GM12891 (cell line): ENCODE measurements around the gene SLC46A1.

ENCODE experiments used
- DNase-seq: peaks from one replicate; pipeline ENCODE4 v3.0.0; 2011; ENCODE audit warnings: low spot score; ENCODE audit not compliant: insufficient read length
- FAIRE-seq: peaks from 2 replicates; lab custom pipeline; 2011; peaks lifted over from hg19 to GRCh38; lab: Jason Lieb, UNC
- PAX5 ChIP-seq: IDR thresholded peaks from 2 replicates; pipeline ENCODE4 v1.6.1; 2011; ENCODE audit warnings: low read length, moderate library complexity, mild to moderate bottlenecking; ENCODE audit not compliant: insufficient read depth, severe bottlenecking
- POLR2A ChIP-seq: IDR thresholded peaks from 2 replicates; pipeline ENCODE4 v1.6.1; 2011; ENCODE audit warnings: low read depth, low read length, control low read depth
- POLR2AphosphoS5 ChIP-seq: IDR thresholded peaks from 2 replicates; pipeline ENCODE4 v1.6.1; 2011; ENCODE audit warnings: low read depth, low read length, control low read depth
- POU2F2 ChIP-seq: IDR thresholded peaks from 2 replicates; pipeline ENCODE4 v1.6.1; 2011; ENCODE audit warnings: low read depth, mild to moderate bottlenecking, control low read depth, low read length, moderate library complexity
- SPI1 ChIP-seq: IDR thresholded peaks from 2 replicates; pipeline ENCODE4 v1.6.1; 2011; ENCODE audit warnings: low read depth, low read length, control low read depth
- TAF1 ChIP-seq: IDR thresholded peaks from 2 replicates; pipeline ENCODE4 v1.6.1; 2011; ENCODE audit warnings: low read depth, low read length, control low read depth

The SLC46A1 gene

GRCh38 chr17:28395968-28396367 is 10.0 kb downstream of the SLC46A1 start:
- FAIRE-seq (no peak), DNase-seq (no peak)
- TF ChIP-seq POU2F2, result no peak
- no peak for TF ChIP-seq PAX5
- no peak for TF ChIP-seq SPI1
- no peak for TF ChIP-seq POLR2AphosphoS5
- no peak for TF ChIP-seq TAF1
- no peak for TF ChIP-seq POLR2A

GRCh38 chr17:28395426-28395825 is 10.6 kb downstream of the SLC46A1 start:
- no peak for FAIRE-seq

GRCh38 chr17:28394337-28395116 is 11.5 kb downstream of the SLC46A1 start:
- no peak for FAIRE-seq
- DNase-seq, result no peak
- no peak for TF ChIP-seq TAF1
- TF ChIP-seq POLR2A, result no peak
- no peak for TF ChIP-seq POLR2AphosphoS5
- no peak for TF ChIP-seq POU2F2
- no peak for TF ChIP-seq PAX5
- no peak for TF ChIP-seq SPI1

More at GRCh38 chr17:28395426-28395825, 10.6 kb downstream of the SLC46A1 start:
- no peak for TF ChIP-seq POLR2A
- DNase-seq, result no peak

GRCh38 chr17:28392491-28392890 is 13.5 kb downstream of the SLC46A1 start:
- DNase-seq (no peak), FAIRE-seq (no peak)
- TF ChIP-seq POLR2AphosphoS5 (no peak), POU2F2 (no peak), PAX5 (no peak), POLR2A (no peak), SPI1 (no peak), TAF1 (no peak)

- FAIRE-seq, result no peak
- DNase-seq, result no peak
- no peak for TF ChIP-seq POLR2AphosphoS5
- TF ChIP-seq PAX5, result no peak
- no peak for TF ChIP-seq POLR2A
- no peak for TF ChIP-seq POU2F2
- no peak for TF ChIP-seq SPI1
- TF ChIP-seq TAF1, result no peak
Measured at GRCh38 chr17:28391401-28391800, 14.6 kb downstream of the SLC46A1 start.

- TF ChIP-seq SPI1 (no peak), POLR2A (no peak), PAX5 (no peak), POLR2AphosphoS5 (no peak), TAF1 (no peak), POU2F2 (no peak)
- FAIRE-seq, result no peak
- DNase-seq, result no peak
Measured at GRCh38 chr17:28390984-28391383, 15.0 kb downstream of the SLC46A1 start.

GRCh38 chr17:28390563-28390962 is 15.4 kb downstream of the SLC46A1 start:
- no peak for DNase-seq
- no peak for TF ChIP-seq SPI1
- TF ChIP-seq TAF1, result no peak
- no peak for TF ChIP-seq POU2F2
- TF ChIP-seq POLR2AphosphoS5, result no peak
- no peak for TF ChIP-seq PAX5
- TF ChIP-seq POLR2A, result no peak
- FAIRE-seq, result no peak

GRCh38 chr17:28390141-28390540 is 15.9 kb downstream of the SLC46A1 start:
- TF ChIP-seq SPI1, result no peak
- TF ChIP-seq TAF1, result no peak
- TF ChIP-seq PAX5, result no peak
- TF ChIP-seq POU2F2, result no peak
- no peak for TF ChIP-seq POLR2A
- no peak for TF ChIP-seq POLR2AphosphoS5
- DNase-seq, result no peak
- no peak for FAIRE-seq

- DNase-seq (no peak), FAIRE-seq (no peak)
- TF ChIP-seq POU2F2 (no peak), POLR2A (no peak), TAF1 (no peak), PAX5 (no peak), POLR2AphosphoS5 (no peak), SPI1 (no peak)
Measured at GRCh38 chr17:28388106-28388505, 17.9 kb downstream of the SLC46A1 start.

- FAIRE-seq (no peak), DNase-seq (no peak)
Measured at GRCh38 chr17:28386391-28386790, 19.6 kb downstream of the SLC46A1 start.

More at GRCh38 chr17:28386391-28386790, 19.6 kb downstream of the SLC46A1 start:
- TF ChIP-seq TAF1 (no peak), PAX5 (no peak), SPI1 (no peak), POU2F2 (no peak), POLR2AphosphoS5 (no peak)
